GM19452 (cell line): ENCODE data around the gene TRIM64C.
"Not testable (repeated sequence)": the region's sequence is repeated elsewhere in the genome, so short reads cannot be mapped to it uniquely, and the experiment has no call there.

Experiments
- ATAC-seq: cut with Tn5 transposase; IDR thresholded peaks from one replicate; pipeline ENCODE4 v1.9.1; 2021; ENCODE audit not compliant: unreplicated experiment

TRIM64C gene, protein sequence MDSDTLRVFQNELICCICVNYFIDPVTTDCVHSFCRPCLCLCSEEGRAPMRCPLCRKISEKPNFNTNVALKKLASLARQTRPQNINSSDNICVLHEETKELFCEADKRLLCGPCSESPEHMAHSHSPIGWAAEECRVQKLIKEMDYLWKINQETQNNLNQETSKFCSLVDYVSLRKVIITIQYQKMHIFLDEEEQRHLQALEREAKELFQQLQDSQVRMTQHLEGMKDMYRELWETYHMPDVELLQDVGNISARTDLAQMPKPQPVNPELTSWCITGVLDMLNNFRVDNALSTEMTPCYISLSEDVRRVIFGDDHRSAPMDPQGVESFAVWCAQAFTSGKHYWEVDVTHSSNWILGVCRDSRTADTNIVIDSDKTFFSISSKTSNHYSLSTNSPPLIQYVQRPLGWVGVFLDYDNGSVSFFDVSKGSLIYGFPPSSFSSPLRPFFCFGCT

GRCh38 chr11:49059012-49059411, at the start of gene TRIM64C:
Gene TRIM64C, minus strand, starts transcription at chr11:49059112. Its CDS starts 0 bp downstream, at chr11:49059112.
- ATAC-seq, result not testable (repeated sequence)

DNA sequence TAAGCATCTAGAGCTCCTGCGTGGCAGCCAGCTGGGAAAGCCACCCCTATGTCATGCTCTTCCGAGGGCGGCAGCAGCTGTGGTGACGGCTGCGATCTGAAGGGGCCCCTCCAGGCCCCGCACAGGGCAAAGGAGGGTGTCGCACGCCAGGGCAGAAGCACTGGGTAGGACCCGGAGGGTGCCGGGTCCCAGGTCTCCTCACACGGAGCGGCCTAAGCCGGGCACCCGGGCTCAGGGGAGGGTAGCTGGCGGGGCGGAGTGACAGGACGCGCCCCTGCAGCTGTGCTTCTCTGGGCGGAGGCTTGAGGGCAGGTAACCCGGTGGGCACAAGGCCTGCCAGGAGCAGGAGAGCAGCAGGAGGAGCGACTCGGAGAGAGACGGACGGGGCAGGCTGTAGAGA, 43.4 kb upstream of the TRIM64C start:
- not testable (repeated sequence) for ATAC-seq

DNA sequence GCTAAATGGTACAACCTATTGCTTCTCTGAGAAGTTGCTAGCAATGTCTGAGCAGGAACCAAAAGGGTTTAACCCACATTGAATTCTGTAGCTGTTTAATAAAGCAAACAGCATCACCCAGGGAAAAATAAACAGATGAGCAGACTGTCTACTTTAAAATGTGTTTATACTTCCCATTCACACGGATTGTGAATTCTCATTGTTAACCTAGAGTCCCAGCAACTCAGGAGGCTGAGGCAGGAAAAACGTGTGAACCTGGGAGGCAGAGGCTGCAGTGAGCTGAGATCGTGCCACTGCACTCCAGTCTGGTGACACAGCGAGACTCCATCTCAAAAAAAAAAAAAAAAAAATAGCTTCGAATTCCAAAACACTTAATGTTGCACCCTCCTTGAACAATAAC, 11.0 kb upstream of the TRIM64C start:
- ATAC-seq, result not testable (repeated sequence)

- ATAC-seq, result not testable (repeated sequence)
Measured at GRCh38 chr11:49049821-49050220, 9.1 kb downstream of the TRIM64C start.

DNA sequence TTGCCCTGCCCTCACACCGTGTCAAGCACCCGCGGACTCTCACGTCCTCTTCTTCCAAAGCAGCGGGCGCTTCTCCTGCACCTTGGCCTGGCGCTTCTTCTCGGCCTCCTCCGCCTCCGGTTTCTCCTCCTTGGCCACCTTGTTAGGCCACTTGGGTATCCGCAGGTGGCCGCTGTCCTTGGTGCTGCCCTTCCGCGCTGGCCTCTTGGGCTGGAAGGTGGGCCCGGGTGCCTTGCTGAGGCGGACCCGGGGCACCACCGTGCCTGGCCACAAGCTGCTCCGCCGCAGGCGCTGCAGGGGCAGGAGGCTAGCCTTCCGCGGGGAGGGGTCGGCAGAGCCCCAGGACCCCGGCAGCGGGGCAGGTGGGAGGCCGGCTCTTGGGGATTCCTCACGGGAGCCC, 10.7 kb downstream of the TRIM64C start:
- not testable (repeated sequence) for ATAC-seq

- ATAC-seq, result not testable (repeated sequence)
Measured at GRCh38 chr11:49028523-49028922, 30.4 kb downstream of the TRIM64C start, which contains the start of gene TRIM49B. Gene TRIM49B, plus strand, starts transcription at chr11:49028823. Its CDS starts 2,777 bp downstream, at chr11:49031600.
